Stimulated activated CD4-positive, alpha-beta T cell treated with anti-CD3 and anti-CD28 coated beads, Interleukin-15, amount 100 ng/mL, for 48 hours (primary cell): ENCODE results near the gene NFIB.

Source experiments
- DNase-seq, 2 donors: peaks; one replicate each; pipeline ENCODE4 v3.0.0-alpha.2; 2020; ENCODE audit warnings: low read depth in 2 of 2

The NFIB gene

DNA sequence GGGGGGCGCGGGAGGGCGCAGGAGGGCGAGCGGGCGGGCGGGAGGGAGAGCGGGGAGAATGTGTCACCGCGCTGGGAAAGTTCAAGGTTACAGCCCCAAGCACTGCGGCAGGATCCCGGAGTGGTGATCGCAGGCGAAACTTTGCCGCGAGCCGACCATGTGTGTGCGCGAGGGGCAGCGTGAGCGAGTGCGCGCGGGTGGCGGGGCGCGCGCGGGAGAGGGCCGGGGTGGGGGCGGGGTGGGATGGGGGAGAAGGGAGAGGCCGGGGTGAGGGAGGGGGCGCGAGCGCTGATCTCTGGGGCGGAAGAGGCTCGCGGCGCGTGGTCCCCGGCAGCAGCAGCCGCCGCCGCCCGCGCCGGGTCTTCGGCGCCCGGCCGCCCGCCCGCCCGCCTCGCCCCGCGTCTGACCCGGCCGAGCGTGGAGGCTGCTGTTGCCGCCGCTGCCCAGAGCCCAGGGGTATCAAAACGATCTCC lies at the start of gene NFIB:
NFIB (minus strand) TSS at position 191 of the 473 bp plus-strand sequence. CDS start 630 bp downstream, outside the sequence.
- no peak for DNase-seq

DNA sequence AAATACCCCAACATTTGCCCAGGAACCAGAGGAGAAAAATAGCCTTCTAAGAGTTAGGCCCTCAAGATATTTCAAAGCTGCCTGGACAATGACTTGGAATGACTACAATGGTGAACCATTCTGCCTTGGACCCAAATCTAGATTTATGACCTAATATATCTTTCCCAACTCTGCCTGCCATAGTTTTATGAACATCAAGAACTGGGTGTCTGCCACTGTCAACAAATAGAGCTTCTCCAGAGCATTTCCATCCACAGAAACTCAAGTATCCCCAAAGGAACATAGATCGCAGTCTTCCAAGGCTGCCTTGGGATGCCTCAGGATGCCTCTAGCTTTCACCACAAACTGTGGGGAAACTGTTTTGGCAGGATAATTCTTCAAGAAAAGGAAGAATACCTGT lies 48.2 kb upstream of the NFIB start:
- DNase-seq = no peak

DNA sequence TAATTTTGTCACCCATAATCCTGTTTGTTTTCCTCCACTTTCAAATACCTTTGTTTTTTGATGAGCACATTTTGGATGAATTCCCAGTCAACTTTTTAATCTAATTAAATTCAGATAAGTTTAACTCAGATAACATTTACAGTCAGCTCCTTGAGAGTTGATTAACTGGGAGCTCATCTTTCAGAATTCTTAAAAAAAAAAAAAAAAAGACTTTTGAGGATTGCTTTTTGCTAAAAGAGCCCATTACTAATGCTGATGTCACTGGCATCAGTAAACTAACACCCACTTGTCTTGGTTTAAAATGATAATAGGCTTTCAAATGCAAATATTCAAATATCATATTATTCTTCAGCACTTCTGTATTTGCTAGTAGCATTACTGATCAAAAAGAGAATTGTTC lies 47.1 kb upstream of the NFIB start:
- no peak for DNase-seq

DNA sequence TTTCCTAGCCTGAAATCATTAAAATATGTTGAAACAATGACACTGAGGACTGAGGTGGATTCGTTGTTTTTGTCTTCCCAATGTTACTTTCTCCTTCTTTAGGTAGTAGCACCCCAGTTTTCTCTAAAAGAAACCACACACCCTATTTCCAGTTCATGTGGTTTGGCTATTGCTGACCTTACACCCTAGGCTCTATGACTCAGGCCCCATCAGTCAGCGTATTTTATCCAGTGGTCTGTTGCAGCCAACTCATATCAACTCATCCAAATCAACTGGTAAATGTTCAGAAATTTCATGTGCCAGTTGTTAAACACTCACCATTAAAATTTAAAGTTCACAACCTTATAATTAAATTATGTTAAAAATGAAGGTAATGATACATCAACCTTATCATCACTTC lies 44.6 kb upstream of the NFIB start:
- DNase-seq = no peak

DNA sequence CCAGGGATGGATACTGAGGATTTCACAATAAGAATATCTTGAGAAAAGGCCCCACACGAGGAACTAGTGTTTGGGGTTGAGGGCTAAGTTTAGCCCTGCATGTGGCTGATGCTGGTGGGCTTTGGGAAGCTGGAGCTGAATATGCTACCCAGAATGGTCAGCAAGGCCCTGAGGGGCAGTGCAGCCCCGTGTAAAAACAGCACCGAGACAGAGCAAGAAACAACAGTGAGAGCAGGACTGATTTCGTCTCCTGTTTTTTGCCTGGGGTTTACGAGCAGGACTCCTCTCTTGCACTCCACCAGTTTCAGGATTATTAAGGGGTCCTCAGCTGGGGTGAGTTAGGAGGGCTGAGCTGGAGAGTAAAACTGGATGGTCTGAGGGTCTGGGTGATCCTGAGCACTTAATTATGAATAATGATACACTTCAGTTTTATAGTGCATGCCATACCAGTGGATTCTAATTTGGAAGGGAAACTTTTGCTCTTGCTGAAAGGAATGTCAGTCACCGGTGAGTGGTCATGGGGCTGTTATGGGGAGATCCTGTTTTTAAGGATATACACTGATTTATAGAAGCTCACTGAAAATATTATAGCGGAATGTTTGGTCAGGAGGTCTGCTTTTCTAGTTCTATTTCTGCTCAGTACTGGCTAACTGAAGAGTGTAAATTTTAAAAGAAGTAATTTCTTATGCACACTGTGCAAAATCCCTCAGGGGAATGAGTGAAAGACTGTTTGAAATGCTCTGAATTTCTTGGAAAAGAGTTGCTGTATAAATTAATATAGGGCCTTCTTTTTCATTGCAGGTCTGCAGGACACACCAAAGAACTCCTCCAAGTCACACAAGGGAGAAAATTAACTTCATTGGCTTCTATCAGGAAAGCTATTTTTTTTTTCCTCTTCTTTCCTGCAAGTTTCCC lies 42.7 kb upstream of the NFIB start:
- DNase-seq = no peak

DNA sequence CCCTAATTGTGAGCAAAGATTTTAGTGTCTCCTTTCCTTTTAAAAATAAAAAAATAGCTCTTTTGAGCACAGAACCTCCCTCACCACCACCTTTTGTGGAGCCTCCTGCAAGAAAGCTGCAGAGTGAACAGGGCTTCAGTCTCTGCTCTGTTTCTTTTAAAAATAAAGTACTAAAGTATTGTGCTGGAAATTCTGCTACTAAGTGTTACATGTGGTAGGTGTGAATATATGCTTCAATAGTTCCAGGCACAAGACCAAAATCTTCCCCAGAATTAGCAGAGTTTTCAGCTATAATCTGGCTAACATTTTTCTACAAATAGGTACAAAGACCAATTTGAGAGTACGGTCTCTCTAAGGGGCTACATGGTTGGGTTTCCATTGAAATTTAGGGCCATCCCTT lies 40.3 kb upstream of the NFIB start:
- no peak for DNase-seq

DNA sequence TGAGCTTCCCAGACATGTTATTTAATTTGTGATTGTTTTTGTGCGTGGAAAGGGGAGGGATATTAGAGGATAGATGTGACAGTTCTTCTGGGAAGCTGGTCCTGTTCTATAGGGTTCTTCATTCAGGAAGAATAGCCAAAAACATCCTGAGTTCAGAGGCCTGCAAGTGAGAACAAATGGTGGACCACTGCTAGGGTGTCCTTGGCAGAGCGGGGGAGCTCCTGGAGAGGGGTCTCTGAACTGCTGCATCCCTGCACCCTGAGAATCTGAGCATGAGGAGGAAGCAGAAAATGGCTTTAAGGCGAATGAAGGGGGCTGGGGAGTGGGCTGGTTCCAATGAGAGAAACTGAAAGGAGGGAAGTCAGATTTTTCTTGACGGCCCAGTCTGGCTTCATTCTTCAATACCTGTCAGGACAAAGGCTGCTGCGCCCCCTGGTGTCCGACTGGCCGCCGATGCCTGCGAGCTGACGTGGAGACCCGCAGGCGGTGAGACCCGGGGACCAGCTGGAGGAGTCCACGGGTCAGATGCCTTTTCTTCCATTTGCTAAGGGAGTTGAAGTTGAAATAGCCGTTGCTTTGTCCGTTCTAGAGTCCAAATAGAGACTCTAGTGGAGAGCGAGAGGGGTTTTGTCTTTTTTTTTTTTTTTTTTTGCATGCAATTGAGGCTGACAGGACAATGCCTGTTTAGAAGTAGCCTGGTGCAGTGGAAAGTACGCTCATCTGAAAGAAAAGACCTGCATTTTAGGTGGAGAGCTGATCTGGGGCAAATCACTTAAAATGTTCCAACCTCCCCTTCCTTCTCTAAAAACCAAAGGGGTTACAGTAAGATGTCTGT lies 39.5 kb upstream of the NFIB start:
- DNase-seq = peak; percentile 58 to 74

DNA sequence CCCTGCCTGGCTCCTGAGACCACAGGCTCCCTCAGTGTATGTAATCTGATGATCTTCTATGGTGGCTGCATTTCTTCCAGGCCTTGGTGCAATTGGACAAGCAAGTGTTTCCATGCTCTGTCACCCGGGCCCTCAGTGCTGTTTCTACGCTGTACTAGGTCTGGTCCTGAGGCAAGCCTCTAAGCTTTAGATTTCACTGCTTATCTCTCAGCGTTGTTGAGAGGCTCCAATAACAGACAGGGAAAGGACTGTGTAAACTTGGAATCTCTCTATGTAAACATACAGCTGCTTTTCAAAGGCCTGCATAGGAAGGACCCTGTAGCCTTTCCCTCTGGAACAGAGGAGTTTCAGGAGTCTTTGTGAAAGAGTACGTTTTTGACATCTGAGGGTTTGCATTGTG lies 38.6 kb upstream of the NFIB start:
- no peak for DNase-seq

DNA sequence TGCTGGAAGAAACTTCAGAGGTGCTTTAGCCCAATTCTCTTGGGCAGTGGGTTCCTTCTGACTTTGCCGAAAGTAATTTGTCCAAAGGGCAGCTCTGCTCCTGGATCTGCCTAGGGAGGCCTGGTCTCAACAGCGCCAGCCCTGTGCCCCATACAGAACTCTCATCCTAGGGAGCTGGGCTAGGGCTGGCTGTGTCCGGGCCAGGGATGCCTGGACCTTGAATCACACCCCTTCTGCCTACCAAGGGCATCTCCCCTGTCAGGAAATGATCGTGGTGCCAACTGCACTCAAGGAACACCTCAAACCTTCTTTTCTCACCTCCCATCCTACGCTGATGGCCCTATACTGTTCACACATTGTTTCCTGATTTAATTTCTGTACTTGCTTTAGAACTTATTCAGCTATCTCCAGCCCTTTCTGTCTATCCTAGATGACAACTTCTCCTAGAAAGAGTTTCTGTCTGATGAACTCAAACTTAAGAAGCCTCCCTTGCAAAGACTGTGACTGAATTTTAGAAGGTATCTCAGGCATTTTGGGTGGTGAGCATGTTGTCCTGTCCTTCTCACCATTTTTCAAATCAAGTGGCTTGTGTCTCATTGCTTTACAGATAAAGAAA lies 37.4 kb upstream of the NFIB start:
- DNase-seq = no peak

DNA sequence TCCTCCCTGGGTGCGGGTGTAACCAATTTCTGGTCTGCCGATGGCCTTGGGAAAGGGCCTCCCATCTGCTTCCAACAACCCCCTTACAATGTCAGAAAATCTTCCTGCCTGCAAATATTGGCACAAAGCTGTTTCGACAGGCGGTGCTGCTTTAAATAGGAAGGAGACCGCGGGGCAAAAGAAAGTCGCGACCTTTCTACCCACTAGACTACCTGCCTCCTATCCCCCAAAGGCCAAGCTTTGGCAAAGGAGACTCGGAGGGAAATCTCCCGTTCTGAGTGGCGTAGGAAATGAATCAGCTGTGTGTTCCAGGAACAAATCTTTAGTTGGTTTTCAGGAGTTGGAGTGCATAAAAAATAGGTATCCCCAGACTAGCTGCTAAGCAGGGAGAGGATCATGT lies 36.8 kb upstream of the NFIB start:
- no peak for DNase-seq

DNA sequence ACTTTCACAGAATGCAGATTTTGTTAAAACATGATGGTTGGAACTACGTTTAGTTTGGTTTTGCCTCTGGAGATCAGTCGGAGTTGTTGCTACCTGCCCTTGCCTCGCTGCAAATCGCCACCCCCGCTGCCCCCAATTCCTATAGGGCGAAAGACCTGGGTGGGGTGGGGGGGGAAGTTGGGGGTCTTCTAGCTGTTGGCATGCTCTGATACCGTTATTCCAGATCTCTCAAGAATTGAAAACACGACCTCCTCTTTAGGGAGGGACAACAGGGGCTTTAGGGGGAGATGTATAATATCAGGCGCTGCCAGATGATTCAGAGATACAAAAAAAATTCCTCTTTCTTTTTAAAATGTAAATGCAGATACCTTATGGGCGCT lies 36.4 kb upstream of the NFIB start:
- DNase-seq = no peak

DNA sequence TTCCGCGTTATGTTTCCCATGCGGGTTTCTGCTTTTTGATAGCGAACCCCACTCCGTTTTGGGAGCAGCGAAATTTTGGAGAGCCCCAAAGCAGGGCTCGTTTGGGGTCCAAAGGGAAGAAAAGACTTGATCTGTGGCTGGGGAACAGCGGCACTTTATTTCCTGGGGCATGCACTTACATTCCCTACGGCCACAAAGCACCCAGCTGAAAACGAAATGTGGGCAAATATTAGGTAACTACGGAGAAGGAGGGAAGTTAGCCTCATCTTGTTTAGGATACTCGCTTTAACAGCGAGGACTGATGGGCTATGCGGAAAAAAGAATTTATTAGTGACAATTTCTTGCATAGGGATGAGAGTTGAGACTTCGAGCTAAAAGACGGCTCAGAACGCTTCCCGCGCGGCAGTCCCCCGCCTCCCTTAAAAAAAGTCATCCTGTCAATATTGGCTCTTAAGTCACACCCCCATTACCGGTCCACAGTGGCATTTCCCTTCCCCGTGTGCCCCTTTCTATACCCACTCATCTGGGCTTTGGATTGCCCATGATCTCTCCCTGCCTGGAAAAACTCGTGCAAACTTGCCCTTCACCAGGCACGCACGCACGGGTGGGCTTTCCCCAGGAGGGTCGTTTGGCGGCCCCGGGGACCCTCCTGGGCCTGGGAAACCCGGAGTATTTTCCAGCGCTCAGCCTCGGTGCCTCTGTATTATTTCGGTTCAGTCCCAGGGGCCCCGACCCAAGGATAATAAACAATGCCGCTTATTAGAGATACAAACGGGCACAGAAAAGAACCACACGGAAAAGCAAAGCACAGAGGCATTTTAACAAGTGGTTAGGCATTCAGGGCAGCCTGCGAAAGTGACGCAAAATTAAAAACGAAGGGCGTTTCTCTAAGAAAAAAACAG lies 35.8 kb upstream of the NFIB start:
- DNase-seq = no peak

DNA sequence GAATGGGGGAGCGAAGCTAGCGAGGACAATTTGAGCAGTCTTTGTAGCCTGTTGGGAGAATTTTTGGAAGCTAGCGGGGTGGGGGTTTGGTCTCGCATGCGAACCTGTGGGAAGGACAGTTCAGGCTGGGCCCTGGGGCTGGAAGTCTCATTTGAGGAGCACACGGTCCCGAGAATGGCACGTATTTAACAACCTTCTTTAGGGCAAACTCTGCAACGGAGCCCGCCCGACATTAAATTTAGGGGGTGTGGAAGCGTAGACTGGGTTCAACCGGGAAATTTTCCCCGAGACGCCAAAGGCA lies 35.2 kb upstream of the NFIB start:
- no peak for DNase-seq

DNA sequence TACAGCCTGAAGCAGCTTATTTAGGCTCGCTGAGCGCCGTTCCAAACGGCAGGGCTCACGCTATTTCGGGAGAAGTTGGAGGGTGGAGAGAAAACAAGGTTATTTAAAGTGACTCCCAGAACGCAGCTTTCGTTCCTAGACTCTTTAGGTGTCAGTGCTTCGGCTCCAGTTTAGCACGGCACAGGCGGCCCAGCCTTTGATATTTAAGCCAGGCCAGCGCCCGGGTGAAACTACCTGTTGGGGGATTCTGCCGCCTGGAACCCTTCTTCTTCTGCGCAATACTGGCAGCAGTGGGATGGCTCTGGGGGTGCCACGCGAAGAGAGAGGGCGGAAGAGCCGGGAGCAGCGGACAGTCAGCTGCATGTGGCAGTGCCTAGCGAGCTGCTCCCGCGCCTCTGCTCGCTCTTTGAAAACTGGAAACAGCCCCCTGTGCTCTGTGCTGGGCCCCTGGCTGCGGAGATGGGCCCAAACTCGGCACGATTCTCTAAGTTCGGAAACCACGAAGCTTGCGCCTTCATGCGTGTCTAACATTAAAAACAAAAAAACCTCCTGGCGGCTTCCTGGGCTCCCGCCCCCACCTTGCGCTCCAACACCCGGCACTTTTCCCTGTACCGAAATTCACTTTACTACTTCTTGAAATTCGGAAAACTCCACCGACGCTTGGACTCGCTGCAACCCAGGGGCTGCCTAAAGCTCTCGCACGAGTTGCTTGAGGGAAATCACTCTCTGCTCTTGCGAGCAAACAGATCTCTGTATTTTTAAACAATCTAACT lies 34.6 kb upstream of the NFIB start:
- DNase-seq = no peak

DNA sequence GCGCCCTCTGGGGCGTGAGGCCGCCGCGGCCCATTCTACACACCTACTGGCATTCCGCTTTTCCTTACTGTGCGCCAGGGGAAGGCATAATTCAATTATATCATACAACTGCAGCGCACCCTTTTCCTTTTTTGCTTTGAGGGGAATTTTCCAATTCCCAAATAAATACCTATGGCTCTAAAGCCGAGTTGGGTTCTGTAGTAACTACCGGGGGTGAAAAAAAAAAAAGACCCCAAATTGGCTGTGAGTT lies 34.1 kb upstream of the NFIB start:
- DNase-seq = no peak

DNA sequence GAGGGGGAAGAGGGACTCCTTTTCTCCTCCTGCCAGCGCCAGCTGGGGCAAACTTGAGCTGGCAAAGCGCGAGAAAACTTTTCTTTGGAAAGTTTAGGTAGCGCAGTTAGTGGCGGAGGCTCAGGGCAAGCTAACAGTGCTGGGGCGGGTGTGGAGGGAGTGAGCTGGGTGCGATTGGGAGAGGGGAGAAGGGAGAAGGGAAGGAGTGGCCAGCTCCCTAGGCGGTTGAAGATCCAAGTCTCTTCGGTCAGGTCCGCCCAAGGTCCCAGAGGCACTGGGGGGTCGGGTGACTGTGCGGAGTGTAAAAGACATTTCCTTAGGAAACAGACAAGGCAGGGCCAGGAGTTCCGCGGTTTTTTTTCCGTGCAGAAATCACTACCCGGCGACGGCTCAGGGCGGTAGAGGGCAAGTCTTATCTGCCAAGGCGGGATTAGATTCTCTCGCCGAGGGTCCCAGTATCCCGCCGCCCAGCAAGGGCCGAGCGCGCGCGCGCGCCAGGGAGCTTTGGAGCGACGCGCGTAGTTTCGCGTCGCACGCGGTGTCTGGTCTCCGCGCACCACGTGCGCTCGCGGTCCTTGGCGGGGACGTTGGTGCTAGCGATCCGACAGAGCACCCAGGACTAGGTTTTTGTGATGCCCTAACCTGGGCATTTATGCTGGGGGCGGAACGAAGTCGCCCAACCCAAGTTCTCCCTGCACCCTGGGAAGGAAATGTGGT lies 33.6 kb upstream of the NFIB start:
- no peak for DNase-seq

DNA sequence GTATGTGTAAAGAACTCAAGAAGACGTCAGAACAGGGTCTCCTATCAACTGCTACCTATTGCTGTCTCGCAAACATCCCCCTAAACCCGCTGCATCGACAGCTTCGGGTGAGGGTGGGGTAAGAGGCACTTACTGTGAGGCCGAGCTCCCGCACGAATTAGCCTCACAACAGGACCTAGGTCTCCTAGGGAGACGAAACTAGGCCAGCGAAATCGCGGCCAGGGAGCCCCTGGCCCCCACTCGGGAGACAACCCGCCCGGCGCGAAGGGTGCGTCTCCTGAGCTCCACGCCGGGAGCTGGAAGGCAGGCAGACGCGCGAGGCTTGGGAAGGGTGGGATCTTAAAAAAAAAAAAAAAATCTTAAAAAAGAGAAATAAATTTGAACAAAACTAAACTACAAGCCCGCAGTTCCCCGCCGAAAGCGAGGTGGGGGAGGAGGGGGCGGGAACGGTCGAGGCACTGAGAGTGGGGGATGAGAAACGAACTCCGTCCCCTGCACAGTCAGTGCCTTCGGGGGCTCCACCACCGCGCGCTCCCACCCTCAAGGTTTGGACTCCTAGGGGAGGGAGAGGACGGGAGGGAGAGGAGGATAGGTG lies 33.0 kb upstream of the NFIB start:
- DNase-seq = no peak

DNA sequence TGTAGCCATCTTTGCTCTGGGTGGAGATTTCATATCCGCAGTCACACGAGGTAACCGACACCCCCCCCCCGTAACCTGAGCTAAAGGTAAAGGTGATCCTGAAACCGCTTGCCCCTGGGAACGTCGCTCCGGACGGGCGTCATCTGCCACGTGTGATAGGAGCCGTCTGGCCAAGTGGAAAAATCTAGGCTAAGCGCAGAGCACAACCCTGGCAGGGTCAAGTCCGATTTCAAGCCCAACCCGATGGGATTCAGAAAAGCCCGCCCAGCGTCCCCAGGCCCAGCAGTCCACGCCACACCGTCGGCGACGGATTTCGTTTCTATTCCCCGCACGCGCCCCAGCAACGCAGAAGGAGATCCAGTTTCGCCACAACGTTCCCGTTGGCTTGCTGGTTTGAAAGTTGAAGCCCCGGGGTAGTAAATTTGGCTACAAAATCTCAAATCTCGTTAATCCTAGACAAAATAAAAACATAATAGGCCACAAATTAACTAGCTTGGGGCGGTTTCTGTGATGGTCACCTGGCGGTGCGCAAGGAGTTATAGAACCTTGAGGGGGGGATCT lies 32.4 kb upstream of the NFIB start:
- no peak for DNase-seq

DNA sequence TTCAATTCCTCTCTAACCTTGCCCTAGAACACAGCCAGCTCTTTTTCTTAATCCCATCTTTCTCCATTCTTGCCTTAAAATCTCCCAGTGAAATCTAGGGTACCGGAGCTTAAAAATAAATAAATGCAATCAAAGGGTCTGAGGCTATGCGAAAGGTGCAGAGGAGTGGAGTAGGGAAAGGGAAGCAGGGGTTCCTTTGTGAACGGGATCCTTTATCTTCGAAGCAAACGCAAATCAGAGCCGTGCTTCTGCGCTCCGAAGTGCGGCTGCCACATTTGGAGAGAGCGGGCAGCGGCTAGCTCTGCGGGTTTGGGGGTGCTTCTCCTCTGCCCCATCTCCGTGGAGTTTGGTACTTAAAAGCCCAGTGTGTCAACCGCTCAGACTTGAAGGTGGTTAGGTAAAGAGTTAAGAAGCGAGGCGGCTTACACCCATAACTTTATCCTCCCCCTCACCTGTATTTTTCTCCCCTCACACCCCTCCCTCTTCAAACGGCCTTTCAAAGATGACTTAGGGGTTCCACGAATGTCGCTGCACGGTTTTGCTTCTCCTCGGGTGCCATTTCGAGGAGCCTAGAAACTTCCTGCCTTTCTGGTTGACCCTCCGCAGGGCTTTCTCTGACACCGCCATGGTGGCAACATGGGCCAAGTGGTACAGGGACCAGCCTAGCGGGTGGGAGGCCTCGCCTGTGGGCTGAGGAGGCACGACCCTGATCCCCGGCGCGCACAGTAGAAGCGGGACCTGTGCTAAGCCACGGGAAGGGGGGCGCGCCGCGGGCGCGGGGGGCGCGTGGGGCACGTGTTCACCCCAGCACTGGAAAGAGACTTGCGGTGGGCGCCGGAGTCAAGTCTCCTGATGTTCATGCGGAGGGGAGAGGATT lies 31.7 kb upstream of the NFIB start:
- no peak for DNase-seq
